HepG2 (cell line): Measurements from ENCODE around the gene NPEPL1. TPM values are rescaled to one million over a fixed set of nuclear protein-coding genes. Genes with fewer than 3 reads are reported as not detected.

Experiments
- ATAC-seq: fragments of 200-7000 bp; cut with Tn5 transposase; 3 replicates; pipeline ENCODE4 v1.9.1; 2020; ENCODE audit warnings: mild to moderate bottlenecking, moderate library complexity
- BruUV-seq: library from RNA; stranded (reverse); fragments of 400-500 nt; replicated peaks from 2 replicates; lab custom pipeline; 2021; lab: Mats Ljungman, UMichigan
- CTCF ChIA-PET: fragments of 300-600 bp; formaldehyde crosslinking; extraction: SDS; loops from one replicate; lab custom pipeline; 2021; ENCODE audit warnings: low total read pairs, inconsistent platforms, low intra/inter-chr PET ratio; lab: Yijun Ruan, JAX
- POLR2A ChIA-PET: fragments of 350-600 bp; sonication (Branson Sonifier 250); formaldehyde crosslinking; loops from one replicate; lab custom pipeline; 2020; ENCODE audit warnings: antibody characterized with exemption, inconsistent platforms; lab: Yijun Ruan, JAX
- DNase-seq: peaks from one replicate; pipeline ENCODE4 v3.0.0-alpha.2; 2015; ENCODE audit warnings: low spot score
- FAIRE-seq: peaks from 3 replicates; lab custom pipeline; 2011; peaks lifted over from hg19 to GRCh38; lab: Jason Lieb, UNC
- H2AFZ ChIP-seq: one replicate; pipeline ENCODE4 v1.6.1; 2011; ENCODE audit warnings: low read length, inconsistent platforms
- H3K27ac ChIP-seq: fragments of 300-600 bp; 3 replicates; pipeline ENCODE4 v1.8.0; 2011; ENCODE audit warnings: mixed run types, mild to moderate bottlenecking, mixed read lengths, low read length, inconsistent platforms; ENCODE audit not compliant: insufficient read depth; ENCODE audit errors: extremely low read length
- H3K27me3 ChIP-seq, 2 experiments: fragments of 200-600 bp in 1 of 2; 2 replicates in 1 of 2; 3 replicates in 1 of 2; pipeline versions ENCODE4 v1.6.0 to v1.8.0; 2011; ENCODE audit warnings: low read length in 2 of 2, mild to moderate bottlenecking in 2 of 2, moderate library complexity in 2 of 2, inconsistent platforms in 1 of 2; ENCODE audit not compliant: insufficient read depth in 2 of 2, control insufficient read depth in 1 of 2
- H3K36me3 ChIP-seq, 2 experiments: fragments of 200-600 bp in 1 of 2; replicated peaks in 1 of 2; 2 replicates in 1 of 2; 3 replicates in 1 of 2; pipeline versions ENCODE4 v1.5.1 to v1.8.0; 2011; ENCODE audit warnings: low read length in 2 of 2, inconsistent platforms in 1 of 2; ENCODE audit not compliant: insufficient read depth in 2 of 2, control insufficient read depth in 1 of 2
- H3K4me1 ChIP-seq: 2 replicates; pipeline ENCODE4 v1.5.1; 2012; ENCODE audit warnings: low read length, inconsistent platforms; ENCODE audit not compliant: insufficient read depth
- H3K4me2 ChIP-seq: 2 replicates; pipeline ENCODE4 v1.6.0; 2011; ENCODE audit warnings: low read depth, low read length, inconsistent platforms
- H3K4me3 ChIP-seq, 3 experiments: fragments of 200-600 bp in 1 of 3; sonication (generic), shearing (Covaris generic) in 1 of 3; replicated peaks in 1 of 3; 2 replicates each; pipeline ENCODE4 v1.5.1; 2011 to 2016; ENCODE audit warnings: low read length in 3 of 3, inconsistent platforms in 2 of 3, low read depth in 2 of 3, mild to moderate bottlenecking in 2 of 3, control low read depth in 1 of 3, mixed read lengths in 1 of 3; ENCODE audit not compliant: insufficient read depth in 1 of 3
- H3K79me2 ChIP-seq: one replicate; pipeline ENCODE4 v1.6.1; 2011; ENCODE audit warnings: low read length, inconsistent platforms; ENCODE audit not compliant: insufficient read depth
- H3K9ac ChIP-seq: 2 replicates; pipeline ENCODE4 v1.6.0; 2011; ENCODE audit warnings: mild to moderate bottlenecking, low read depth, low read length, inconsistent platforms; ENCODE audit not compliant: insufficient read depth
- H3K9me3 ChIP-seq: 2 replicates; pipeline ENCODE4 v1.5.1; 2012; ENCODE audit warnings: mild to moderate bottlenecking, low read length
- H4K20me1 ChIP-seq: 2 replicates; pipeline ENCODE4 v1.6.0; 2011; ENCODE audit warnings: inconsistent platforms, mild to moderate bottlenecking, low read length, moderate library complexity; ENCODE audit not compliant: insufficient read depth
- AGO2 ChIP-seq: fragments of 200-400 bp; formaldehyde crosslinking; optimal IDR thresholded peaks from 2 replicates; pipeline ENCODE3; 2017; ENCODE audit warnings: mild to moderate bottlenecking, low read depth, low read length, moderate library complexity
- ATRX ChIP-seq: sonication (generic); formaldehyde crosslinking; IDR thresholded peaks from 2 replicates; pipeline ENCODE4 v1.4.0; 2020; ENCODE audit warnings: missing genetic modification reagents, borderline replicate concordance
- HNRNPL ChIP-seq: fragments of 200-400 bp; formaldehyde crosslinking; IDR thresholded peaks from 2 replicates; pipeline ENCODE4 v1.6.1; 2017; ENCODE audit warnings: mild to moderate bottlenecking, low read depth, low read length
- HNRNPLL ChIP-seq: fragments of 200-400 bp; formaldehyde crosslinking; IDR thresholded peaks from 2 replicates; pipeline ENCODE4 v1.6.1; 2017; ENCODE audit warnings: mild to moderate bottlenecking, low read depth, low read length; ENCODE audit not compliant: poor library complexity, severe bottlenecking
- PHF20 ChIP-seq: sonication (generic); formaldehyde crosslinking; IDR thresholded peaks from 2 replicates; pipeline ENCODE4 v1.5.0; 2020; ENCODE audit warnings: mild to moderate bottlenecking, missing genetic modification reagents
- SMAD9 ChIP-seq: sonication (generic); formaldehyde crosslinking; IDR thresholded peaks from 2 replicates; pipeline ENCODE4 v1.5.1; 2020; ENCODE audit warnings: mild to moderate bottlenecking, missing genetic modification reagents
- ZKSCAN5 ChIP-seq: sonication (generic); formaldehyde crosslinking; IDR thresholded peaks from 2 replicates; pipeline ENCODE4 v1.5.1; 2020; ENCODE audit warnings: mild to moderate bottlenecking, missing genetic modification reagents
- ZMYM4 ChIP-seq: sonication (generic); formaldehyde crosslinking; IDR thresholded peaks from 2 replicates; pipeline ENCODE4 v1.8.1; 2023; ENCODE audit warnings: mild to moderate bottlenecking, missing genetic modification reagents
- ZNF256 ChIP-seq: sonication (generic); formaldehyde crosslinking; conservative IDR thresholded peaks from 2 replicates; pipeline ENCODE4 v1.4.0; 2020; ENCODE audit warnings: missing genetic modification reagents
- ZNF543 ChIP-seq: sonication (generic); formaldehyde crosslinking; IDR thresholded peaks from 2 replicates; pipeline ENCODE4 v1.4.0; 2020; ENCODE audit warnings: mild to moderate bottlenecking, missing genetic modification reagents
- ZNF564 ChIP-seq: sonication (generic); formaldehyde crosslinking; IDR thresholded peaks from 2 replicates; pipeline ENCODE4 v1.8.1; 2023; ENCODE audit warnings: mild to moderate bottlenecking, missing genetic modification reagents
- WGBS: methylation state at CpG from one replicate; pipeline ENCODE4 v1.1.6; 2017; ENCODE audit warnings: low lambda C conversion rate; 5-methylcytosine and 5-hydroxymethylcytosine counted together
- in situ Hi-C: cut with HindIII; loops from 2 replicates; pipeline ENCODE4 v1.10.0; 2017; ENCODE audit warnings: low pct_unique_long_range_greater_than_20kb; ENCODE audit not compliant: extremely low pct_ligation_motif_present
- intact Hi-C: fragments of 100-400 bp; cut with micrococcal nuclease; formaldehyde crosslinking; loops from one replicate; pipeline ENCODE4 v1.10.0; 2022; ENCODE audit not compliant: unreplicated experiment
- polyA plus RNA-seq, 8 experiments: library from polyadenylated mRNA; depleted of rRNA in 3 of 8; stranded (reverse) in 7 of 8; unstranded in 1 of 8; fragments of >200 nt; fragmentation: Illumina TruSeq in 4 of 8; extraction: Trizol in 4 of 8; gene quantifications; 2 replicates each; pipeline versions ENCODE4 v1.2.1 to v1.2.3, GENCODE V29; 2011 to 2016; ENCODE audit warnings: low read depth in 4 of 8, missing spikeins in 1 of 8, mixed read lengths in 1 of 8; ENCODE audit not compliant: insufficient read depth in 1 of 8
- total RNA-seq, 5 experiments: library from RNA; depleted of rRNA; stranded (reverse); fragments of >200 nt; fragmentation: Illumina TruSeq; extraction: Trizol; gene quantifications; 2 replicates each; pipeline ENCODE4 v1.2.3, GENCODE V29; 2016; ENCODE audit warnings: low read depth in 1 of 5
- TF ChIP-seq, protein P1 (sequence below): sonication (generic); formaldehyde crosslinking; IDR thresholded peaks from 2 replicates; pipeline ENCODE4 v1.5.0; 2020; ENCODE audit warnings: missing genetic modification reagents
- TF ChIP-seq, protein P2 (sequence below): sonication (generic); formaldehyde crosslinking; IDR thresholded peaks from 2 replicates; pipeline ENCODE4 v1.4.0; 2020; ENCODE audit warnings: missing genetic modification reagents, borderline replicate concordance
- TF ChIP-seq, protein P3 (sequence below): sonication (generic); formaldehyde crosslinking; IDR thresholded peaks from 2 replicates; pipeline ENCODE4 v1.4.0; 2020; ENCODE audit warnings: missing genetic modification reagents

NPEPL1 gene
- total and polyA plus RNA-seq, 2 of the 13 experiments (the other 11 are each of a cell fraction or from before 2014, with no cell fraction given), result 4.1 to 7.5 TPM

DNA sequence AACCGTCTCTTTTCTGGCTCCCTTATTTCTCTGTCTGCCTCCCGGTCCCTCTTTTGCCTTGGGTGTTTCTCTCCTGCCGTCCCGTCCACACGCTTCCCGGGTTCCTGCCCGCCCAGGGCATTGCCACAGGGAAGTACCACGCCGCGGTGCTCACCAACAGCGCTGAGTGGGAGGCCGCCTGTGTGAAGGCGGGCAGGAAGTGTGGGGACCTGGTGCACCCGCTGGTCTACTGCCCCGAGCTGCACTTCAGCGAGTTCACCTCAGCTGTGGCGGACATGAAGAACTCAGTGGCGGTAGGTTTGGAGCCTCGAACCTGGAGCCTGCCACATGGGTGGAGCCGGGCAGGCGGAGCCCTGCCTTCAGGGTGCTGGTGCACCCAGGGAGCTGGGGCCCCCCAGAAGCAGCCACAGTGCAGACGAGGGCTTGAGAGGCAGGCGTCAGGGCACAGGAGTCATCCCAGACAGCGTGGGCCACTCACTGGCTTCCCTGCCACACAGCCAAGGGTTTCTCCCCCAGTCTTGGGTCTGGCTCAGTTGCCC is 21.3 kb downstream of the NPEPL1 start:
- in situ Hi-C loops (no loop called here), intact Hi-C loops (no loop called here)
- DNase-seq (no peak), FAIRE-seq (no peak), ATAC-seq (no peak)
- 95% methylated on average over 24 of the region's 24 CpGs for WGBS
- no TSS peak for BruUV-seq
- Histone ChIP-seq H3K9me3 (no peaks in the 10 kb centered on the region), H3K36me3 (no peaks in the 10 kb centered on the region), H3K4me2 (no peak overlapping the region), H3K27ac (no peak overlapping the region), H3K4me3 (no peak overlapping the region), H3K4me1 (peaks cover 23% of the 10 kb centered on the region), H3K27me3 (no peaks in the 10 kb centered on the region), H4K20me1 (no peaks in the 10 kb centered on the region; the same call in 1 of the 2 replicates), H3K9ac (no peak overlapping the region), H2AFZ (no peak overlapping the region), H3K79me2 (no peaks in the 10 kb centered on the region)
- ChIA-PET CTCF (no interaction called here), POLR2A (no interaction called here)
- TF ChIP-seq ZNF256 (CRISPR knock-in tag) (no peak), PHF20 (CRISPR knock-in tag) (0 out of 2 replicates have a peak, but pooled peaks have one; percentile 14), ATRX (CRISPR knock-in tag) (no peak), ZMYM4 (CRISPR knock-in tag) (no peak), HNRNPLL (peak; percentile 7), SMAD9 (CRISPR knock-in tag) (no peak), AGO2 (peak; percentile 26), ZKSCAN5 (no peak), ZNF564 (no peak), HNRNPL (0 out of 2 replicates have a peak, but pooled peaks have one; percentile 12), ZNF543 (CRISPR knock-in tag) (no peak)
- TF ChIP-seq, protein P1, sequence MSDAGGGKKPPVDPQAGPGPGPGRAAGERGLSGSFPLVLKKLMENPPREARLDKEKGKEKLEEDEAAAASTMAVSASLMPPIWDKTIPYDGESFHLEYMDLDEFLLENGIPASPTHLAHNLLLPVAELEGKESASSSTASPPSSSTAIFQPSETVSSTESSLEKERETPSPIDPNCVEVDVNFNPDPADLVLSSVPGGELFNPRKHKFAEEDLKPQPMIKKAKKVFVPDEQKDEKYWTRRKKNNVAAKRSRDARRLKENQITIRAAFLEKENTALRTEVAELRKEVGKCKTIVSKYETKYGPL (CRISPR knock-in tag), result no peak
- TF ChIP-seq, protein P2, sequence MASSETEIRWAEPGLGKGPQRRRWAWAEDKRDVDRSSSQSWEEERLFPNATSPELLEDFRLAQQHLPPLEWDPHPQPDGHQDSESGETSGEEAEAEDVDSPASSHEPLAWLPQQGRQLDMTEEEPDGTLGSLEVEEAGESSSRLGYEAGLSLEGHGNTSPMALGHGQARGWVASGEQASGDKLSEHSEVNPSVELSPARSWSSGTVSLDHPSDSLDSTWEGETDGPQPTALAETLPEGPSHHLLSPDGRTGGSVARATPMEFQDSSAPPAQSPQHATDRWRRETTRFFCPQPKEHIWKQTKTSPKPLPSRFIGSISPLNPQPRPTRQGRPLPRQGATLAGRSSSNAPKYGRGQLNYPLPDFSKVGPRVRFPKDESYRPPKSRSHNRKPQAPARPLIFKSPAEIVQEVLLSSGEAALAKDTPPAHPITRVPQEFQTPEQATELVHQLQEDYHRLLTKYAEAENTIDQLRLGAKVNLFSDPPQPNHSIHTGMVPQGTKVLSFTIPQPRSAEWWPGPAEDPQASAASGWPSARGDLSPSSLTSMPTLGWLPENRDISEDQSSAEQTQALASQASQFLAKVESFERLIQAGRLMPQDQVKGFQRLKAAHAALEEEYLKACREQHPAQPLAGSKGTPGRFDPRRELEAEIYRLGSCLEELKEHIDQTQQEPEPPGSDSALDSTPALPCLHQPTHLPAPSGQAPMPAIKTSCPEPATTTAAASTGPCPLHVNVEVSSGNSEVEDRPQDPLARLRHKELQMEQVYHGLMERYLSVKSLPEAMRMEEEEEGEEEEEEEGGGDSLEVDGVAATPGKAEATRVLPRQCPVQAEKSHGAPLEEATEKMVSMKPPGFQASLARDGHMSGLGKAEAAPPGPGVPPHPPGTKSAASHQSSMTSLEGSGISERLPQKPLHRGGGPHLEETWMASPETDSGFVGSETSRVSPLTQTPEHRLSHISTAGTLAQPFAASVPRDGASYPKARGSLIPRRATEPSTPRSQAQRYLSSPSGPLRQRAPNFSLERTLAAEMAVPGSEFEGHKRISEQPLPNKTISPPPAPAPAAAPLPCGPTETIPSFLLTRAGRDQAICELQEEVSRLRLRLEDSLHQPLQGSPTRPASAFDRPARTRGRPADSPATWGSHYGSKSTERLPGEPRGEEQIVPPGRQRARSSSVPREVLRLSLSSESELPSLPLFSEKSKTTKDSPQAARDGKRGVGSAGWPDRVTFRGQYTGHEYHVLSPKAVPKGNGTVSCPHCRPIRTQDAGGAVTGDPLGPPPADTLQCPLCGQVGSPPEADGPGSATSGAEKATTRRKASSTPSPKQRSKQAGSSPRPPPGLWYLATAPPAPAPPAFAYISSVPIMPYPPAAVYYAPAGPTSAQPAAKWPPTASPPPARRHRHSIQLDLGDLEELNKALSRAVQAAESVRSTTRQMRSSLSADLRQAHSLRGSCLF (CRISPR knock-in tag), result no peak
- TF ChIP-seq, protein P3, sequence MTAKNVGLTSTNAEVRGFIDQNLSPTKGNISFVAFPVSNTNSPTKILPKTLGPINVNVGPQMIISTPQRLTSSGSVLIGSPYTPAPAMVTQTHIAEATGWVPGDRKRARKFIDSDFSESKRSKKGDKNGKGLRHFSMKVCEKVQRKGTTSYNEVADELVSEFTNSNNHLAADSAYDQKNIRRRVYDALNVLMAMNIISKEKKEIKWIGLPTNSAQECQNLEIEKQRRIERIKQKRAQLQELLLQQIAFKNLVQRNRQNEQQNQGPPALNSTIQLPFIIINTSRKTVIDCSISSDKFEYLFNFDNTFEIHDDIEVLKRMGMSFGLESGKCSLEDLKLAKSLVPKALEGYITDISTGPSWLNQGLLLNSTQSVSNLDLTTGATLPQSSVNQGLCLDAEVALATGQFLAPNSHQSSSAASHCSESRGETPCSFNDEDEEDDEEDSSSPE (CRISPR knock-in tag), result no peak
